ENCODE results near the gene CTNNA1.
"Not testable (repeated sequence)": the region's sequence is repeated elsewhere in the genome, so short reads cannot be mapped to it uniquely, and the experiment has no call there.

CTNNA1 gene

GRCh38 chr5:138905541-138905940 lies 152.3 kb downstream of the CTNNA1 start:
- H3K4me1 ChIP-seq (ENCODE audit: control insufficient read depth, insufficient read depth, low read length): no peaks in the 10 kb centered on the region
- H3K27me3 ChIP-seq (ENCODE audit: control insufficient read depth, insufficient read depth, low read length): no peaks in the 10 kb centered on the region
- no peak overlapping the region for H3K4me3 ChIP-seq (ENCODE audit: low read length)
- H3K9ac ChIP-seq (ENCODE audit: low read length): no peak overlapping the region
- H3K27ac ChIP-seq (ENCODE audit: low read depth, low read length): no peak overlapping the region
- no peaks in the 10 kb centered on the region for H3K36me3 ChIP-seq (ENCODE audit: control insufficient read depth, insufficient read depth, low read length)

- no peaks in the 10 kb centered on the region for H3K4me1 ChIP-seq (ENCODE audit: control insufficient read depth, insufficient read depth, low read length)
- H3K9ac ChIP-seq (ENCODE audit: low read length): no peak overlapping the region
- H3K27ac ChIP-seq (ENCODE audit: low read depth, low read length): no peak overlapping the region
- no peak overlapping the region for H3K4me3 ChIP-seq (ENCODE audit: low read length)
- H3K27me3 ChIP-seq (ENCODE audit: control insufficient read depth, insufficient read depth, low read length): no peaks in the 10 kb centered on the region
- H3K36me3 ChIP-seq (ENCODE audit: control insufficient read depth, insufficient read depth, low read length): no peaks in the 10 kb centered on the region
Observed at GRCh38 chr5:138909734-138910133, 156.5 kb downstream of the CTNNA1 start.

DNA sequence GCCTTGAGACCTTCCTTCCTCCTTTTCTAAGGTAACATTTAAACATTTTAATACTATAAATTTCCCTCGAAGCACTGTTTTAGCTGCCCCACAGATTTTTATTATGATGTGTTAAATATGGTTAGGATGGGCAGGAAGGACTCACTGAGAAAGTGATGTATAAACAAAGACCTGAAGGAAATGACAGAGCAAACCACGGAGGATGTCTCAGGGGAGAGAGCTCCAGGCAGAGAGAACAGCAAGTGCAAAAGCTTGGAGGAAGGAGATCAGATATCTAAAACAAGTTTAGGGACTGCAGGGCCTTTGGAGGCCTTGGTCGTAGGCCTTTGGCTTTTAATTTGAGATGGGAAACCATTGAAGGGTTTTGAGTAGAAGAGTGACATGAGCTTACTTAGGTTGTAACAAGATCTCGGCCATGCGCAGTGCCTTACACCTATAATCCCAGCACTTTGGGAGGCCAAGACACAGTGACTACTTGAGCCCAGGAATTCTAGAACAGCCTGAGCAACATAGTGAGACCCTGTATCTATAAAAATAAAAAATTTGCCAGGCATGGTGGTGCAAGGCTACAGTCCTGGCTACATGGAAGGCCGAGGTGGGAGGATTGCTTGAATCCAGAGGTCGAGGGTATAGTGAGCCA lies 157.4 kb downstream of the CTNNA1 start:
- H3K9ac ChIP-seq (ENCODE audit: low read length): no peak overlapping the region
- H3K4me3 ChIP-seq (ENCODE audit: low read length): no peak overlapping the region
- H3K27ac ChIP-seq (ENCODE audit: low read depth, low read length): no peak overlapping the region
- no peaks in the 10 kb centered on the region for H3K4me1 ChIP-seq (ENCODE audit: control insufficient read depth, insufficient read depth, low read length)
- no peaks in the 10 kb centered on the region for H3K27me3 ChIP-seq (ENCODE audit: control insufficient read depth, insufficient read depth, low read length)
- no peaks in the 10 kb centered on the region for H3K36me3 ChIP-seq (ENCODE audit: control insufficient read depth, insufficient read depth, low read length)

GRCh38 chr5:138911441-138911840 lies 158.2 kb downstream of the CTNNA1 start:
- H3K9ac ChIP-seq (ENCODE audit: low read length): no peak overlapping the region
- no peak overlapping the region for H3K27ac ChIP-seq (ENCODE audit: low read depth, low read length)
- H3K4me1 ChIP-seq (ENCODE audit: control insufficient read depth, insufficient read depth, low read length): no peaks in the 10 kb centered on the region
- no peak overlapping the region for H3K4me3 ChIP-seq (ENCODE audit: low read length)
- H3K27me3 ChIP-seq (ENCODE audit: control insufficient read depth, insufficient read depth, low read length): no peaks in the 10 kb centered on the region
- no peaks in the 10 kb centered on the region for H3K36me3 ChIP-seq (ENCODE audit: control insufficient read depth, insufficient read depth, low read length)

DNA sequence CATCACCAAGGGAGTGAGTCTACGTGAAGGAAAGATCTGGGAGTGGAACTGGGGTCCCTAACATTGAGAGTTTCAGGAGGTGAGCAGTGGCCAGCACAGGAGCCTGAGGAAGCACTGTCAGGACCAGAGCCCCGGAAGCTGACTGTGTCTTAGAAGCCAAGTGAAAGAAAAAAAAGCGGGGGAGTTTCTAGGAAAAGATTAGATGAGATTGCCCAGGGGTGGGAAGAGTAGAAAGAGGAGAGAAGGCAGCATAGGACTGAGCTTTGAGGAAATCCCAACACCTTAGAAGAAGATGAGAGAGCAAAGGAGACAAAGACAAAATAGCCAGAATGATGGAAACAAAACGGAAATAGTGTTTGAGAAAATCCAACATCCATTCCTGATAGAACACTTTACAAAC lies 158.9 kb downstream of the CTNNA1 start:
- H3K27ac ChIP-seq (ENCODE audit: low read depth, low read length): no peak overlapping the region
- no peaks in the 10 kb centered on the region for H3K4me1 ChIP-seq (ENCODE audit: control insufficient read depth, insufficient read depth, low read length)
- no peak overlapping the region for H3K4me3 ChIP-seq (ENCODE audit: low read length)
- H3K27me3 ChIP-seq (ENCODE audit: control insufficient read depth, insufficient read depth, low read length): no peaks in the 10 kb centered on the region
- H3K36me3 ChIP-seq (ENCODE audit: control insufficient read depth, insufficient read depth, low read length): no peaks in the 10 kb centered on the region
- H3K9ac ChIP-seq (ENCODE audit: low read length): no peak overlapping the region

DNA sequence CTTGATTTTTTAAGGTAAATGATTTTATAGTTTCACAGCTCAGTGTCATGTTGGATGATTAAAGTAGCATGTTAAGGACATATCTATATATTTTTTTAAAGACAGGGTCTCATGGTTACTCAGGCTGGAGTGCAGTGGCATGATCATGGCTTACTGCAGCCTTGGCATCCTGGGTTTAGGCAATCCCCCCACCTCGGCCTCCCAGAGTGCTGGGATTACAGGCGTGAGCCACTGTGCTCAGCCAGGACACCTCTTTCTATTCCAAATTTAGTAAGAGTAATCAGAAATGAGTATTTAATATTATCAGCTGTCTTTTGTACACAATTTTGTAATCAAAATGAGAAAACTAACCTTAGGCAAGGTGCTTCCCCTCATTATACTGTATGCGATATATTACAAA lies 160.5 kb downstream of the CTNNA1 start:
- no peak overlapping the region for H3K4me3 ChIP-seq (ENCODE audit: low read length)
- H3K9ac ChIP-seq (ENCODE audit: low read length): no peak overlapping the region
- no peaks in the 10 kb centered on the region for H3K36me3 ChIP-seq (ENCODE audit: control insufficient read depth, insufficient read depth, low read length)
- H3K4me1 ChIP-seq (ENCODE audit: control insufficient read depth, insufficient read depth, low read length): no peaks in the 10 kb centered on the region
- H3K27ac ChIP-seq (ENCODE audit: low read depth, low read length): no peak overlapping the region
- H3K27me3 ChIP-seq (ENCODE audit: control insufficient read depth, insufficient read depth, low read length): no peaks in the 10 kb centered on the region

GRCh38 chr5:138914338-138914737 lies 161.1 kb downstream of the CTNNA1 start:
- H3K27me3 ChIP-seq (ENCODE audit: control insufficient read depth, insufficient read depth, low read length): no peaks in the 10 kb centered on the region
- no peak overlapping the region for H3K9ac ChIP-seq (ENCODE audit: low read length)
- no peak overlapping the region for H3K27ac ChIP-seq (ENCODE audit: low read depth, low read length)
- H3K36me3 ChIP-seq (ENCODE audit: control insufficient read depth, insufficient read depth, low read length): no peaks in the 10 kb centered on the region
- H3K4me1 ChIP-seq (ENCODE audit: control insufficient read depth, insufficient read depth, low read length): no peaks in the 10 kb centered on the region
- no peak overlapping the region for H3K4me3 ChIP-seq (ENCODE audit: low read length)

GRCh38 chr5:138918686-138919085 lies 165.5 kb downstream of the CTNNA1 start:
- Histone ChIP-seq H3K27ac (ENCODE audit: low read depth, low read length) (no peak overlapping the region), H3K36me3 (ENCODE audit: control insufficient read depth, insufficient read depth, low read length) (no peaks in the 10 kb centered on the region), H3K4me3 (ENCODE audit: low read length) (no peak overlapping the region), H3K27me3 (ENCODE audit: control insufficient read depth, insufficient read depth, low read length) (no peaks in the 10 kb centered on the region), H3K9ac (ENCODE audit: low read length) (no peak overlapping the region), H3K4me1 (ENCODE audit: control insufficient read depth, insufficient read depth, low read length) (no peaks in the 10 kb centered on the region)

GRCh38 chr5:138920181-138920580 lies 167.0 kb downstream of the CTNNA1 start:
- Histone ChIP-seq H3K4me3 (ENCODE audit: low read length) (no peak overlapping the region), H3K9ac (ENCODE audit: low read length) (no peak overlapping the region), H3K36me3 (ENCODE audit: control insufficient read depth, insufficient read depth, low read length) (peaks cover 8% of the 10 kb centered on the region)

DNA sequence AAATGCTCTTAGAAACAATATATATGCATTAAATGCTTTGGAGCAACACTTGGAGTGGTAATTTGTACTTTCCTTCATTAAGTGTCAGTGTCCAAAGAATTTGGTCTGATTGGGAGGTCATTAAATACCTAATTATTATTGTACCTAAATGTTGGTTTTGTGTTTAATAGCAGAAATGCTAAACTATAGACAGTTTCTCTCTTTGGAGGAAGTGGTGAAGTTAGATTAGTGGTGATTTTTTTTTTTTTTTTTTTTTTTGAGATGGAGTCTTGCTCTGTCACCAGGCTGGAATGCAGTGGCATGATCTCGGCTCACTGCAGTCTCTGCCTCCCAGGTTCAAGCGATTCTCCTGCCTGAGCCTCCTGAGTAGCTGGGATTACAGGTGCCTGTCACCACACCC lies 168.1 kb downstream of the CTNNA1 start:
- H3K4me3 ChIP-seq (ENCODE audit: low read length); H3K27ac ChIP-seq (ENCODE audit: low read depth, low read length); H3K4me1 ChIP-seq (ENCODE audit: control insufficient read depth, insufficient read depth, low read length); H3K9ac ChIP-seq (ENCODE audit: low read length); H3K27me3 ChIP-seq (ENCODE audit: control insufficient read depth, insufficient read depth, low read length): not testable (repeated sequence)
- H3K36me3 ChIP-seq (ENCODE audit: control insufficient read depth, insufficient read depth, low read length): peaks cover 20% of the 10 kb centered on the region

More at GRCh38 chr5:138920181-138920580, 167.0 kb downstream of the CTNNA1 start:
- no peak overlapping the region for H3K27ac ChIP-seq (ENCODE audit: low read depth, low read length)
- H3K27me3 ChIP-seq (ENCODE audit: control insufficient read depth, insufficient read depth, low read length): no peaks in the 10 kb centered on the region
- H3K4me1 ChIP-seq (ENCODE audit: control insufficient read depth, insufficient read depth, low read length): no peaks in the 10 kb centered on the region

DNA sequence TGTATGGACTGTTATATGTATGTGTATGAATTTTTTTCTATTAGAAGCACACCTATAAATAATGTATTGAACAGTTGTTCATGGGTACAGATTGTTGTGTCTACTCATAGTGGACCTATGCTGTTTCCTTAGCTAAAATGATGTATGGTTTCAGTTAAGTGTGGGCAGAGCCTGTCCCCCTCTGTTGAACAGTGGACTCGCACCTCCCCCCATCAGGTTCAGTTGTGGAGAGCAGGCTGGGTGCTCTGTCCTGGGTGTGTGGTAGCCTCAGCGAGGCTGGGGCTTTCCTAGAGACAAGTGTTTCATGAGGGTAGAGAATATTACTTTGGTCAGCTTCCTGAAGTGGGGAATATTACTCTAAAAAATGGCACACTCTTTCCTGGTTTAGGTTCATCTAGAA lies 169.3 kb downstream of the CTNNA1 start:
- H3K36me3 ChIP-seq (ENCODE audit: control insufficient read depth, insufficient read depth, low read length): peaks cover 28% of the 10 kb centered on the region
- H3K27me3 ChIP-seq (ENCODE audit: control insufficient read depth, insufficient read depth, low read length): no peaks in the 10 kb centered on the region
- H3K4me3 ChIP-seq (ENCODE audit: low read length): no peak overlapping the region
- no peaks in the 10 kb centered on the region for H3K4me1 ChIP-seq (ENCODE audit: control insufficient read depth, insufficient read depth, low read length)
- H3K27ac ChIP-seq (ENCODE audit: low read depth, low read length): no peak overlapping the region
- H3K9ac ChIP-seq (ENCODE audit: low read length): no peak overlapping the region

DNA sequence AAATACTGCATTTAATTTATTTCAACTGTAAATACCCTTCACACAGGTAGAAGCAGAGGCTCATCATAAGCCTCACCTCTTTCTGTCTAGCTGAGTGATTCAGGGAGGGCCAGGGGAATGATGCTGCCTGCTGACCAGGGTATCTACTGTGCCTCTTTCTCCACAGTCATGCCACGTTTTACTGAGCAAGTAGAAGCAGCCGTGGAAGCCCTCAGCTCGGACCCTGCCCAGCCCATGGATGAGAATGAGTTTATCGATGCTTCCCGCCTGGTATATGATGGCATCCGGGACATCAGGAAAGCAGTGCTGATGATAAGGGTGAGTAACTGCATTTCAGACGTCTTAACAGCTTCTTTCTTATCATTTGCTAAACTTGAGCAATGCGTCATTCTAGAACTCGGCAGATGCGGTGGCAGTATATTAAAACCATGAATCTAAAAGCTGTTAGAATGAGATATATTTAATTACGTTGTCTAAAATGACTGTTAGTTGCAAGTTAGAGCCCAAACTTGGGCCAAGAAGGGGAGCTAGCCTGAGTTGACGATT lies 171.9 kb downstream of the CTNNA1 start:
- Histone ChIP-seq H3K4me3 (ENCODE audit: low read length) (no peak overlapping the region), H3K4me1 (ENCODE audit: control insufficient read depth, insufficient read depth, low read length) (no peaks in the 10 kb centered on the region), H3K27me3 (ENCODE audit: control insufficient read depth, insufficient read depth, low read length) (no peaks in the 10 kb centered on the region), H3K36me3 (ENCODE audit: control insufficient read depth, insufficient read depth, low read length) (peaks cover 35% of the 10 kb centered on the region), H3K9ac (ENCODE audit: low read length) (no peak overlapping the region), H3K27ac (ENCODE audit: low read depth, low read length) (no peak overlapping the region)

- Histone ChIP-seq H3K4me3 (ENCODE audit: low read length) (no peak overlapping the region), H3K4me1 (ENCODE audit: control insufficient read depth, insufficient read depth, low read length) (no peaks in the 10 kb centered on the region), H3K27ac (ENCODE audit: low read depth, low read length) (no peak overlapping the region), H3K36me3 (ENCODE audit: control insufficient read depth, insufficient read depth, low read length) (peaks cover 44% of the 10 kb centered on the region), H3K9ac (ENCODE audit: low read length) (no peak overlapping the region), H3K27me3 (ENCODE audit: control insufficient read depth, insufficient read depth, low read length) (no peaks in the 10 kb centered on the region)
Observed at GRCh38 chr5:138926257-138926656, 173.0 kb downstream of the CTNNA1 start.

Measured in rectal smooth muscle tissue (tissue), 1 donor.